Right atrium auricular region (tissue), 2 donors: ENCODE measurements around the gene TNNT2. TPM values are rescaled to one million over a fixed set of nuclear protein-coding genes. Genes with fewer than 3 reads are reported as not detected.

Source experiments
- DNase-seq: peaks from one replicate; pipeline ENCODE4 v3.0.0-alpha.2; 2019; ENCODE audit warnings: low spot score
- H3K27ac ChIP-seq, 2 donors: fragments of 200-600 bp; sonication (generic); 1 replicate in 1 of 2; 2 replicates in 1 of 2; pipeline ENCODE4 v1.5.1; 2016 to 2019
- H3K27me3 ChIP-seq, 2 donors: fragments of 200-600 bp; sonication (generic); one replicate each; pipeline versions ENCODE4 v1.5.1 to v1.6.0; 2017 to 2019
- H3K36me3 ChIP-seq: fragments of 200-600 bp; sonication (generic); one replicate; pipeline ENCODE4 v1.5.1; 2016
- H3K4me1 ChIP-seq, 2 donors: fragments of 200-600 bp; sonication (generic); one replicate each; pipeline versions ENCODE4 v1.5.1 to v1.6.0; 2017 to 2019
- H3K4me3 ChIP-seq, 2 donors: fragments of 200-600 bp; sonication (generic); 1 replicate in 1 of 2; 2 replicates in 1 of 2; pipeline ENCODE4 v1.5.1; 2017 to 2019; ENCODE audit warnings: mild to moderate bottlenecking in 1 of 2, moderate library complexity in 1 of 2
- H3K9me3 ChIP-seq, 2 donors: fragments of 200-600 bp; sonication (generic); one replicate each; pipeline ENCODE4 v1.5.1; 2019
- total RNA-seq, 2 donors: library from RNA; depleted of rRNA; stranded (reverse); fragments of >200 nt; gene quantifications; one replicate each; pipeline ENCODE4 v1.1.0, GENCODE V29; 2016
- TF ChIP-seq, protein P1 (sequence below), 2 donors: fragments of 200-600 bp; sonication (generic); IDR thresholded peaks; one replicate each; pipeline ENCODE4 v1.5.1; 2019; ENCODE audit warnings: antibody characterized with exemption in 2 of 2

TNNT2 gene
- total RNA-seq, 2 donors from 2014 or later: 4,112 to 12,321 TPM

DNA sequence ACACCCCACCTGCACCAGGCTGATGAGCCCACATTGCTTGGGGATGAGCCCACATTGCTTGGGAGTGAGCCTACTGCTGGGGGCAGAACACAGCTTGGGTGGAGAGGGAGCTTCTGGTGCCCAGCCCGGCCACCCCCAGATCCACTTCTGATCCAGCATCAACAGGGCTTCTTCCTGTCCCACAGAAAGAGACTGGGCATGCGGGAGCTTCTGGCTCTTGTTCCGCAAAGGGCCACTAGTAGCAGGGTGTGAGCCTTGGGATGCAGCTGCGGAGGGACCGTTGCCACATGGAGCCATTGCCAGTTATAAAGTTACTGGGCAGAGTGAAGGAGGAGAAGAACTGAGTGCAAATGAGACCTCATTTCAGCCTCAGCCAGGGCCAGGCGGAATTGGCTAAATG is 57.8 kb downstream of the TNNT2 start:
- no peak for DNase-seq
- Histone ChIP-seq H3K4me3 (no peak overlapping the region), H3K27ac (no peak overlapping the region), H3K4me1 (no peaks in the 10 kb centered on the region), H3K36me3 (no peaks in the 10 kb centered on the region), H3K27me3 (no peaks in the 10 kb centered on the region), H3K9me3 (no peaks in the 10 kb centered on the region)
- TF ChIP-seq, protein P1, sequence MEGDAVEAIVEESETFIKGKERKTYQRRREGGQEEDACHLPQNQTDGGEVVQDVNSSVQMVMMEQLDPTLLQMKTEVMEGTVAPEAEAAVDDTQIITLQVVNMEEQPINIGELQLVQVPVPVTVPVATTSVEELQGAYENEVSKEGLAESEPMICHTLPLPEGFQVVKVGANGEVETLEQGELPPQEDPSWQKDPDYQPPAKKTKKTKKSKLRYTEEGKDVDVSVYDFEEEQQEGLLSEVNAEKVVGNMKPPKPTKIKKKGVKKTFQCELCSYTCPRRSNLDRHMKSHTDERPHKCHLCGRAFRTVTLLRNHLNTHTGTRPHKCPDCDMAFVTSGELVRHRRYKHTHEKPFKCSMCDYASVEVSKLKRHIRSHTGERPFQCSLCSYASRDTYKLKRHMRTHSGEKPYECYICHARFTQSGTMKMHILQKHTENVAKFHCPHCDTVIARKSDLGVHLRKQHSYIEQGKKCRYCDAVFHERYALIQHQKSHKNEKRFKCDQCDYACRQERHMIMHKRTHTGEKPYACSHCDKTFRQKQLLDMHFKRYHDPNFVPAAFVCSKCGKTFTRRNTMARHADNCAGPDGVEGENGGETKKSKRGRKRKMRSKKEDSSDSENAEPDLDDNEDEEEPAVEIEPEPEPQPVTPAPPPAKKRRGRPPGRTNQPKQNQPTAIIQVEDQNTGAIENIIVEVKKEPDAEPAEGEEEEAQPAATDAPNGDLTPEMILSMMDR (IDR thresholded peaks at IDR 0.05): no peak

DNA sequence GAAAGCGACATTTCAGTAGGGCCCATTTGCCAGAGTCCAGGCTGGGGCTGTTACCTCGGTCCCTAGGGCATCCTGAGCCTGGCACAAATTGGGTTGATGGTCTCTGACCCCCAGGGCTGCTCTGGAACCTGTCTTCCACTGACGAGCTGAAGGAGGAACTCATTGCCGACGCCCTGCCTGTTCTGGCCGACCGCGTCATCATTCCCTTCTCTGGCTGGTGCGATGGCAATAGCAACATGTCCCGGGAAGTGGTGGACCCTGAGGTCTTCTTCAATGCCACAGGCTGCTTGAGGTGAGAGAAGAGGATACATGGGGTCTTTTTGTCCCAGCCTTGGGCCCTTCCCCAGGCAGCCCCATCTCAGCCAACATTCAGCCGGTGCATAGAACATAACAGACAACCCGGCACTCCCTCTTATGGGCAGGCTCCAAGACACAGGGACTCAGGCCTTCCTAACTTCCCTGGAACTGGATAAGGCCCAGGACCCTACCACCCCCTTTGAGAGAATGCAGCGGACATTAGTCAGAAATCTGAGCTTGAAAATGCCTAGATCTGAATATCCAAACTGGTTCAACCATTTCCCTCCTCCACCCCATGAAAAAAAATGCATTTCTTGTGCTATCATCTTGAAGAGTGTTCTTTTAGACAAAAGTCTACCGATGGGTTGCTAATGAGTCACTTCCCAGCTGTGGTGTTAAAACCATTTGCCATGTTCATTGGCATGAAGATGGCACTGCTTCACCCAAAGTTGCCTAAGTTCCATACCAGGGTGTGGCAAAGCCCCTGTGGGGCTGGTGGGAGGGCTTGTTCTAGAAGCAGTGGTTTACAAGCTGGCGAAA is 58.8 kb downstream of the TNNT2 start:
- Histone ChIP-seq H3K27ac (no peak overlapping the region), H3K27me3 (no peaks in the 10 kb centered on the region), H3K4me3 (no peak overlapping the region), H3K36me3 (no peaks in the 10 kb centered on the region), H3K4me1 (no peaks in the 10 kb centered on the region), H3K9me3 (no peaks in the 10 kb centered on the region)
- no peak for DNase-seq
- TF ChIP-seq, protein P1 (IDR thresholded peaks at IDR 0.05): no peak

DNA sequence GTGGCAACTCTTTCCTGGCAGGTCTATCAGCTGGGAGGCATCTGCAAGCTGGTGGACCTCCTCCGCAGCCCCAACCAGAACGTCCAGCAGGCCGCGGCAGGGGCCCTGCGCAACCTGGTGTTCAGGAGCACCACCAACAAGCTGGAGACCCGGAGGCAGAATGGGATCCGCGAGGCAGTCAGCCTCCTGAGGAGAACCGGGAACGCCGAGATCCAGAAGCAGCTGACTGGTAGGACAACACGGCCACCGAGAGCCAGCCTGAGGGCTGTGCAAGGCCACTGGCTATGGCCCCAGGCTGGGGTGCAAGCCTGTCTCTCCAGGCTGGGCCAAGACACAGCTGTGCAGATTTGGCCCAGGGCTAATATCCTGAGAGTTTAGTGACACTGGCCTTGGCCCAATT is 59.9 kb downstream of the TNNT2 start:
- Histone ChIP-seq H3K27me3 (no peaks in the 10 kb centered on the region), H3K27ac (no peak overlapping the region), H3K4me3 (no peak overlapping the region), H3K9me3 (no peaks in the 10 kb centered on the region), H3K36me3 (no peaks in the 10 kb centered on the region), H3K4me1 (no peaks in the 10 kb centered on the region)
- DNase-seq: no peak
- TF ChIP-seq, protein P1 (IDR thresholded peaks at IDR 0.05): no peak

DNA sequence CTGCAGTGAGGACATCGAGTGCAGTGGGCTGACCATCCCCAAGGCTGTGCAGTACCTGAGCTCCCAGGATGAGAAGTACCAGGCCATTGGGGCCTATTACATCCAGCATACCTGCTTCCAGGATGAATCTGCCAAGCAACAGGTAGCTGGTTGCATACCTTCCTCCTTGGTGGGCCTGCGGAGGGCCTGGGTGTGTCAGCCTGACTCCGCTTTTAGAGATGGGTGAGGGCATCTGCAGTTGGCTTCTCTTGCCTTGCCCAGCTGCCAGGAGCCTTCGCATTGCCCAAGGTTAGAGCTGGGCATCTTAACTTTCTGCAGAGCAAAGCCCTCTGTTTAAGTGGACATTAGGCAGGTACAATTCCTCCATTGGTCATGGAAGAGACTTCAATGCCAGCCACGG is 60.9 kb downstream of the TNNT2 start:
- H3K4me3 ChIP-seq: no peak overlapping the region
- DNase-seq: no peak
- no peaks in the 10 kb centered on the region for H3K9me3 ChIP-seq
- H3K4me1 ChIP-seq: peaks cover 0 to 7% of the 10 kb centered on the region in 2 donors
- H3K36me3 ChIP-seq: no peaks in the 10 kb centered on the region
- H3K27me3 ChIP-seq: no peaks in the 10 kb centered on the region
- TF ChIP-seq, protein P1 (IDR thresholded peaks at IDR 0.05): no peak
- H3K27ac ChIP-seq: no peak overlapping the region

DNA sequence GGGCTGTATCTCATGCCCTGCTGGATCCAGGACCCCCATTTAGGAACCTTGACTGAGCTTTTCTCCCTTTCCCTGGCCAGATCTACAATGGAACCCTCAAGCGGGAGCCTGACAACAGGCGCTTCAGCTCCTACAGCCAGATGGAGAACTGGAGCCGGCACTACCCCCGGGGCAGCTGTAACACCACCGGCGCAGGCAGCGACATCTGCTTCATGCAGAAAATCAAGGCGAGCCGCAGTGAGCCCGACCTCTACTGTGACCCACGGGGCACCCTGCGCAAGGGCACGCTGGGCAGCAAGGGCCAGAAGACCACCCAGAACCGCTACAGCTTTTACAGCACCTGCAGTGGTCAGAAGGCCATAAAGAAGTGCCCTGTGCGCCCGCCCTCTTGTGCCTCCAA is 64.4 kb downstream of the TNNT2 start:
- H3K9me3 ChIP-seq: no peaks in the 10 kb centered on the region
- H3K4me3 ChIP-seq: no peak overlapping the region
- H3K27ac ChIP-seq: no peak overlapping the region
- no peaks in the 10 kb centered on the region for H3K27me3 ChIP-seq
- H3K4me1 ChIP-seq: peaks cover 0 to 34% of the 10 kb centered on the region in 2 donors
- no peaks in the 10 kb centered on the region for H3K36me3 ChIP-seq
- TF ChIP-seq, protein P1 (IDR thresholded peaks at IDR 0.05): no peak
- no peak for DNase-seq

DNA sequence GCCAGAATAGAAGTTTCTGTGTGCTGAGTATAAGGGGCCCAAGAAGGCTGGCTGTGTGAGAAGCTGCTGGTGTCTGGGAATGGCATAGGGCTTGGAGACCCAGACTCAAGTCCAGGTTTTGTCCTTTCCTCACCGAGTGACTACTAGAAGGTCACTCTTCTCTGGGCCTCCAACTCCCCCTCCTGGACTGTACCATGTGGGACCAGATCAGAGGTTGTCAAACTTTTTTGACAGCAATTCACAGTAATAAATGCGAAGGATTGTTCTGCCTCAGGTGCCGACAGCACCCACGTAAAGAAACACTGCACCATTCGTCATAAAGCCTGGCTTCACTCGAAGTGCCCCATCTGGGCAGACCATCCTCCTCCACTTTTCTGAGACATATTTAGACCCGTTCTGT is 65.2 kb downstream of the TNNT2 start:
- H3K36me3 ChIP-seq: no peaks in the 10 kb centered on the region
- H3K4me1 ChIP-seq: peaks cover 0 to 40% of the 10 kb centered on the region in 2 donors
- H3K4me3 ChIP-seq: no peak overlapping the region
- TF ChIP-seq, protein P1 (IDR thresholded peaks at IDR 0.05): no peak
- no peak overlapping the region for H3K27ac ChIP-seq
- H3K27me3 ChIP-seq: no peaks in the 10 kb centered on the region
- no peak for DNase-seq
- H3K9me3 ChIP-seq: no peaks in the 10 kb centered on the region
